ENCODE data around the gene NCAPD2. TPM values are rescaled to one million over a fixed set of nuclear protein-coding genes. Genes with fewer than 3 reads are reported as not detected.

The NCAPD2 gene
- total and polyA plus RNA-seq, 12 donors = 6.6 to 33.9 (median 20.9) TPM

DNA sequence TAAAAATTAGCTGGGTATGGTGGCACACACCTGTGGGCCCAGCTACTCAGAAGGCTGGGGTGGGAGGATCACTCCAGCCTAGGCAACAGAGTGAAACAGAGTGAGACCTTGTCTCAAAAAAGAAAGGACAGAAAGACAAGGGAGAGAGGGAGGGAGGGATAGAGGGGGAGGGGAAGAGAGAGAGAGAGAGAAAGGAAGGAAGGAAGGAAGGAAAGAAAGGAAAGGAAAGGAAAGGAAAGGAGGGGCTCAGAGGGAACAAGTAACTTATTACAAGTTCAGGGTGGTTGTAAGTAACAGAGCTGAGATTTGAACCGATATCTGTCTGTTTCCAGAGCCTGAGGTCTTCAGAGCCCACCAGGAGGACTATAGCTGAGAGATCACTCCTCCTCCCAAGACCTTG, 53.7 kb downstream of the NCAPD2 start:
- DNase-seq = no peak
- intact Hi-C loops (cut with DNase I) = loop anchor here in 1 of 2 donors (10.0 kb wide), 1 partner anchor 223 kb away; no protein-coding TSS in a partner anchor
- Histone ChIP-seq H3K4me1 (replicated peaks in 1 of 2) (peaks cover 26 to 48% of the 10 kb centered on the region in 2 donors), H3K27ac (peak overlapping the region in 2 of 5 donors; percentile 75 to 91), H3K36me3 (replicated peaks in 1 of 2) (peaks cover 0 to 48% of the 10 kb centered on the region in 2 donors), H3K9me3 (replicated peaks in 1 of 3) (no peaks in the 10 kb centered on the region), H3K4me3 (no peak overlapping the region), H3K27me3 (no peaks in the 10 kb centered on the region)
- 75 to 91% (median 81%) methylated on average over 1 of the region's 1 CpG for WGBS, 4 donors
- TF ChIP-seq, protein P1, sequence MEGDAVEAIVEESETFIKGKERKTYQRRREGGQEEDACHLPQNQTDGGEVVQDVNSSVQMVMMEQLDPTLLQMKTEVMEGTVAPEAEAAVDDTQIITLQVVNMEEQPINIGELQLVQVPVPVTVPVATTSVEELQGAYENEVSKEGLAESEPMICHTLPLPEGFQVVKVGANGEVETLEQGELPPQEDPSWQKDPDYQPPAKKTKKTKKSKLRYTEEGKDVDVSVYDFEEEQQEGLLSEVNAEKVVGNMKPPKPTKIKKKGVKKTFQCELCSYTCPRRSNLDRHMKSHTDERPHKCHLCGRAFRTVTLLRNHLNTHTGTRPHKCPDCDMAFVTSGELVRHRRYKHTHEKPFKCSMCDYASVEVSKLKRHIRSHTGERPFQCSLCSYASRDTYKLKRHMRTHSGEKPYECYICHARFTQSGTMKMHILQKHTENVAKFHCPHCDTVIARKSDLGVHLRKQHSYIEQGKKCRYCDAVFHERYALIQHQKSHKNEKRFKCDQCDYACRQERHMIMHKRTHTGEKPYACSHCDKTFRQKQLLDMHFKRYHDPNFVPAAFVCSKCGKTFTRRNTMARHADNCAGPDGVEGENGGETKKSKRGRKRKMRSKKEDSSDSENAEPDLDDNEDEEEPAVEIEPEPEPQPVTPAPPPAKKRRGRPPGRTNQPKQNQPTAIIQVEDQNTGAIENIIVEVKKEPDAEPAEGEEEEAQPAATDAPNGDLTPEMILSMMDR (IDR thresholded peaks at IDR 0.05) = no peak
- no peak for TF ChIP-seq POLR2A (IDR thresholded peaks at IDR 0.05)

GRCh38 chr12:6547987-6548386, 54.1 kb downstream of the NCAPD2 start:
- intact Hi-C loops (cut with DNase I) = loop anchor here in 1 of 2 donors (10.0 kb wide), 1 partner anchor 223 kb away; no protein-coding TSS in a partner anchor
- Histone ChIP-seq H3K27ac (peak overlapping the region in 2 of 5 donors; percentile 75 to 91), H3K9me3 (replicated peaks in 1 of 3) (no peaks in the 10 kb centered on the region), H3K4me1 (replicated peaks in 1 of 2) (peaks cover 30 to 52% of the 10 kb centered on the region in 2 donors), H3K27me3 (no peaks in the 10 kb centered on the region), H3K36me3 (replicated peaks in 1 of 2) (peaks cover 0 to 48% of the 10 kb centered on the region in 2 donors), H3K4me3 (no peak overlapping the region)
- TF ChIP-seq, protein P1 (IDR thresholded peaks at IDR 0.05) = no peak
- no peak for TF ChIP-seq POLR2A (IDR thresholded peaks at IDR 0.05)
- peak in 1 of 7 donors; percentile 62 for DNase-seq
- 70 to 76% (median 72%) methylated on average over 9 of the region's 9 CpGs for WGBS, 4 donors

DNA sequence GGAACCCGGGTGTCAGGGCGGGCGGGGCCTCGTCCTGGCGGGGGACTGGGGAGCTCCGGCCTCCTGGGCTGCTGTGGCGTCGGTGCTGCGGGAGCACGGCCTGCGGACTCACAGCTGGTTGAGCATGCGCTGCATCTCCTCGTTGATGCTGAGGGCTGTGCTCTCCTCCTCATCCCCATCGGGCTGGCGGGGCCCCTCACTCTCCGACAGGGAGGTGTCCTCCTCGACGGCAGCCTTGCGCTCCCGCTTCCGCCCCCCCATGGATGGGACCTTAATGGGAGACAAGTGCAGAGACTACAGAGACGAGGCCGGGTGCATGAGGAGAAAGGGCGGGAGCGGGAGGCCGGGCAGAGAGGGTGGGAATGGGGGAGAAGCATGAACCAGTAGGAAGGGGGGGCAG, 54.7 kb downstream of the NCAPD2 start:
- peak overlapping the region in 2 of 5 donors; percentile 75 to 91 for H3K27ac ChIP-seq
- DNase-seq = no peak
- H3K27me3 ChIP-seq = no peaks in the 10 kb centered on the region
- intact Hi-C loops (cut with DNase I) = loop anchor here in 1 of 2 donors (10.0 kb wide), 1 partner anchor 224 kb away; no protein-coding TSS in a partner anchor
- TF ChIP-seq POLR2A (IDR thresholded peaks at IDR 0.05) = no peak
- TF ChIP-seq, protein P1 (IDR thresholded peaks at IDR 0.05) = no peak
- no peaks in the 10 kb centered on the region for H3K9me3 ChIP-seq (replicated peaks in 1 of 3)
- 77 to 88% (median 83%) methylated on average over 13 to 26 of the region's 26 CpGs for WGBS, 4 donors
- no peak overlapping the region for H3K4me3 ChIP-seq
- H3K36me3 ChIP-seq (replicated peaks in 1 of 2) = peaks cover 0 to 48% of the 10 kb centered on the region in 2 donors
- H3K4me1 ChIP-seq (replicated peaks in 1 of 2) = peaks cover 36 to 57% of the 10 kb centered on the region in 2 donors

- intact Hi-C loops (cut with DNase I) = loop anchor here in 1 of 2 donors (10.0 kb wide), 1 partner anchor 224 kb away; no protein-coding TSS in a partner anchor
- peaks cover 41 to 63% of the 10 kb centered on the region in 2 donors for H3K4me1 ChIP-seq (replicated peaks in 1 of 2)
- no peaks in the 10 kb centered on the region for H3K27me3 ChIP-seq
- 63 to 76% (median 70%) methylated on average over 14 to 15 of the region's 15 CpGs for WGBS, 4 donors
- no peaks in the 10 kb centered on the region for H3K9me3 ChIP-seq (replicated peaks in 1 of 3)
- TF ChIP-seq, protein P1 (IDR thresholded peaks at IDR 0.05) = no peak
- TF ChIP-seq POLR2A (IDR thresholded peaks at IDR 0.05) = no peak
- peak in 2 of 7 donors; percentile 26 to 58 for DNase-seq
- no peak overlapping the region for H3K4me3 ChIP-seq
- peak overlapping the region in 3 of 5 donors; percentile 26 to 92 (median 91) for H3K27ac ChIP-seq
- H3K36me3 ChIP-seq (replicated peaks in 1 of 2) = peaks cover 0 to 48% of the 10 kb centered on the region in 2 donors
Observed at GRCh38 chr12:6548966-6549683, 55.2 kb downstream of the NCAPD2 start.
